ENCODE measurements around the gene NKX6-1.
A peak's percentile ranks its signal among the peaks of the same experiment; 100 is the strongest.

Gene NKX6-1

DNA sequence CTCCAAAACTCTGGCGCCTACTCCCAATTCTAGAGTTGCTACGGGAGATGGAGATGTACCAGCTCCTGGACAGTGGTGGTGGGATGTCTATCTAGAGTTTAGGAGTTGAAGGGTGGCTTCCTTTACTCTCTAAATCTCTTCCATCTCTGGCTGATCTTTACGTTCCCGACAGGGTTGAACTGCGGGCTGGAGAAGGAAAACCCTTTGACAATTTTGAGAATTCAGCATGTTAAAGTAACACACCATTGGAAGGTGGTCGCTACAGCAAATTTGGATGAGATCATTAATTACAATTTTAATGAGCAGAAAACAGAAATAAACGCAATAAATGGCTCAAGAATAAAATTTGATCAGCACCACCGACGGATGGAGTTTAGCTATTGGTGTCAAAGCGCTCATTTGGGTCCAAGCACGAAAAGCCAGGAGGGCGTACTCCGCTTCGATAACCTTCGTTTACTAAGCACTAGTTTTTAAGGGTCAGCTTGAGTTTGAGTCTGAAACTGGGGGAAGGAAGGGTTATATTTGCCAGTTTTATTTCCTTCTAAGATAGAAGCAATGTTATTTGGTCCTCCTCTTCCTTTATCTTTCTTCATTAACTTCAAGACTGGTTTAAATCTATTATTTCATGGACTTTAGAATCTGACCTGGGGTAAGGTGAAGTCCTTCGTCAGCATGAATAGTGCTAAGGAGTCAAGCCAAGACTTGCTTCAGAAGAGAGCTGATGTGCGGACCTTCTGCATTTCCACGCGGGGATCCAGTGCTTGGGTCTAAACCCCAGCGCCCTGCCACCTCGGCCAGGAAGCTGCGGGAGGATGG is 1.5 kb upstream of the NKX6-1 start:
- Histone ChIP-seq H3K9me3 (peaks cover 67% of the 10 kb centered on the region), H3K27me3 (peaks cover 75% of the 10 kb centered on the region), H4K20me1 (no peaks in the 10 kb centered on the region), H3K4me2 (no peak overlapping the region), H3K27ac (no peak overlapping the region), H3K36me3 (no peaks in the 10 kb centered on the region), H3K9ac (no peak overlapping the region), H3K4me3 (no peak overlapping the region), H3K4me1 (no peaks in the 10 kb centered on the region)
- no peak for TF ChIP-seq Cebpa-rat (IDR thresholded peaks at IDR 0.05)

DNA sequence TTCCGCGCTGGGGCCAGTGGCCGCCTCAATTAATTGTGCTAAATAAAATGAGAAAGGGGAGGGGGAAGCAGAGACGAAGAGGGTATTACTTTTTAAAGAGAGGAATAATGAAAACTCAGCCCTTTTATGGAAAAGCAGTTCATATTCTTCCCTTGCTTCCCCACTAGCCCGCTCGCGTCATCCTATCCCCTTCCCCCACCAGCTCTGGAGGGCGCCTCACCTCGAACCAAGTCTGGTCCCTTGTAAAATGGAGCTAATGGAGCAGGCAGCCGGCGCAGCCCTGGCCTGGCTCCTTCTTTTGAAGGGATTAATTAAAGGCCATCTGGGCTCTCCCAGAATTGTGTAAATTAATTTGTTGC is 511 bp upstream of the NKX6-1 start:
- Histone ChIP-seq H3K4me3 (no peak overlapping the region), H3K4me2 (no peak overlapping the region), H3K9me3 (peaks cover 71% of the 10 kb centered on the region), H3K9ac (no peak overlapping the region), H4K20me1 (no peaks in the 10 kb centered on the region), H3K27me3 (peaks cover 75% of the 10 kb centered on the region), H3K27ac (no peak overlapping the region), H3K36me3 (no peaks in the 10 kb centered on the region), H3K4me1 (no peaks in the 10 kb centered on the region)
- TF ChIP-seq Cebpa-rat (IDR thresholded peaks at IDR 0.05) = no peak

DNA sequence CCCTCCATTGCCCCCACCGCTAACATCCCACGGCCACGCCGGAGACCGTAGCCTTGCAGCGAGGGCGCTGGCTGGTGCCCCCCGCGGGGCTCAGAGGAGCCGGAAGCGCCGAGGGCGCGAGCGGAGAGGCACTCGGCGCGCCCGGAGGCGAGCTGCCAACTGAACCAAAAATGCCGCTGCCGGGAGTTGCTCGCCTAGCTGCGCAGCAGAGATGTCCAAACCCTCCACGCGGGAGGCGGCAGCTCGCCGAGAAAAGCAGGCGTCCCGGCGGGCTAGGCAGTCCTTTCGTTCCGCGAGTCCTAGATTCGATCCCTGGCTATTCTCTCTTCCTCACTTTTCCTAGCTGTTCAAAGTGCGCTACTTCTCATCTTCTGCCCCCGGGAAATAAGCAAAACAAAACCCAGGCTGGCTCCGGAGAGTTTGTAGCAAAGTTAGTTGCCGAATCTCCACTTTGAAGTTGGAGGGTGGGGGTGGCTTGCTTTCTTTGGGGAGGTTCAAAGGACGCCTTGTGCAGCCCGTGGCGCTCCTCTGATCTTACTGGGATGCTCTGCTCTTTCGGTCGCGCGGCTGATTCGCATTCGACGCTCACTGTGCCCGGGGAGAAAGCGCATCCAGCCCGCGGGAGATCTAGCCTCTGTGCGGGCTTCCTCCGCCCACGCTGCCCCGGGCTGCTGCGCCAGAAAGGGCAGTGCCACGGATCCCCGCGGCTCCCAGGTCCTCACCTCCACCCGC is 723 bp downstream of the NKX6-1 start:
- Histone ChIP-seq H3K4me3 (peak overlapping the region; percentile 49), H3K27ac (no peak overlapping the region), H3K9ac (no peak overlapping the region), H3K4me2 (peak overlapping the region; percentile 13; the same call in 1 of the 2 replicates), H3K4me1 (no peaks in the 10 kb centered on the region), H3K27me3 (peaks cover 73% of the 10 kb centered on the region), H3K9me3 (peaks cover 75% of the 10 kb centered on the region), H3K36me3 (no peaks in the 10 kb centered on the region), H4K20me1 (no peaks in the 10 kb centered on the region)
- TF ChIP-seq Cebpa-rat (IDR thresholded peaks at IDR 0.05) = no peak

DNA sequence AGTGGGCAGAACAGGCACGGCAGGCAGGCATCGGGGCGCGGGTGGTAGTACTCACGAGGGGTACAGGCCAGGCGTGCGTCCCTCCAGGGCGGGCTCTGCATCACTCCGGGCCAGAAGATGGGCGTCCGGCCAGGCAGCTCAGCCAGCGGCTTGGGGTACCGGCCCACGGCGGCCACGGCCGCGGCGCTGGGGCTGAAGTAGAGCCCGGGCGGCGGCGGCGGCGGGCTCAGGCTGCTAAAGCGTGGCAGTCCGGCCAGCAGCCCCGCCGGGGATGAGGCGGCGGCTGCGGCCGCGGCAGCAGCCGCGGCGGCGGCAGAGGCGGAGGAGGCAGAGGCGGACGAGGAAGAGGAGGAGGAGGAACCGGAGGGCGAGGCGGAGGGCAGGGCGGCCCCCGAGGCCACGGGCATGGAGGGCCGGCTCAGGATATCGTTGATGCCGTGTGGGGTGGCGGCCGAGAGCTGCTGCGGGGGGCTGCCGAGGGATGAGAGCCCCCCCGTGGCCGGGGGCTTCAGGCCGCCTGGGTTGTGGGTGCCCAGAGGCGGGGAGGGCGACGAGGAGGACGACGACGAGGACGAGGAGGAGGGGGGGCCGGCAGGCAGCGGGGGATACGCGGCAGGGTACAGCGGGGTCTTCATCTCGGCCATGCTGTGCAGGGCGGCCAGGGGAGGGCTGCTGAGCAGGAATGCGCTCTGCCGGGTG is 1.4 kb downstream of the NKX6-1 start:
- TF ChIP-seq Cebpa-rat (IDR thresholded peaks at IDR 0.05) = no peak
- Histone ChIP-seq H3K4me1 (no peaks in the 10 kb centered on the region), H3K27ac (no peak overlapping the region), H3K4me2 (peak overlapping the region; percentile 13; the same call in 1 of the 2 replicates), H3K4me3 (peak overlapping the region; percentile 49), H3K36me3 (no peaks in the 10 kb centered on the region), H3K9ac (no peak overlapping the region), H3K27me3 (peaks cover 73% of the 10 kb centered on the region), H4K20me1 (no peaks in the 10 kb centered on the region), H3K9me3 (peaks cover 82% of the 10 kb centered on the region)

DNA sequence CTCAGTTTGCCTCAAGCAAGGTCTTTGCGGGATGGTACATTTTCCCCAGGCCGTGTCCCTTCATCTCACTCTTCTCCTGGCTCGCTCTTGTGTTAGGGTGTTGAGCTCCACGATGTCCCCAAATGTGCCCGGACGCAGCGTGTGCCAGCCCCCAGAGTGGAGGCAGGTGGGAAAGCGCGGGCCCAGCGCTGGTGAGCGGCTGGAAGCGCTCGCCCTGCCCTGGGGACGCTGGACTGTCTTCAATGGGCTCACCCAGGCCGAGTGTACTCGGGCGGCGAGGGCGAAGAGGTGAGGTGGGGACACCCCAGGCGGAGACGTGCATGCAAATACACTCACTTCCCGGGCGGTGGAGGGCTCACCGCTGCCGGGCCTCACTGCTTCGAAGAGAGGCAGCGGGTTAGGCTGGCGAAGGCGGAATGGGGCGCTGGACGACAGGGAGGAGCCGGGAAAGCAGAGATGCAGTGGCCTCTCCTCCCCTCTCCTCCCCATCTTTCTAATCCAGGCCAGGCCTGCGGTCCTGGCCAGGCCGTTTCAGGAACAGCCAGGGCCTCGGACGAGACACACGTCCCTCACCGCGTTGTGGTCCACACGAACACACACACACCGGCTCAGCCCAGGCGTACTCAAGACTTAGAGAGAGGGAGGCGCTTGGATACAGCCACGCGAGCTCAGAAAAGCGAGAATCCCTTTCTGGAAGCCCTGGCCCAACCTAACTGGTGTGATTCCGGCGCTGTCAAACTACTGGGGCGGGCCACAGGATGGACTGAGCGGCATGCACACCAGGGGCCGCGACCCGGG is 2.2 kb downstream of the NKX6-1 start:
- Histone ChIP-seq H3K27me3 (peaks cover 65% of the 10 kb centered on the region), H3K9ac (no peak overlapping the region), H3K4me1 (no peaks in the 10 kb centered on the region), H3K4me3 (peak overlapping the region; percentile 49; the same call in 1 of the 2 replicates), H4K20me1 (no peaks in the 10 kb centered on the region), H3K9me3 (peaks cover 79% of the 10 kb centered on the region), H3K36me3 (no peaks in the 10 kb centered on the region), H3K27ac (no peak overlapping the region), H3K4me2 (no peak overlapping the region)
- TF ChIP-seq Cebpa-rat (IDR thresholded peaks at IDR 0.05) = no peak

DNA sequence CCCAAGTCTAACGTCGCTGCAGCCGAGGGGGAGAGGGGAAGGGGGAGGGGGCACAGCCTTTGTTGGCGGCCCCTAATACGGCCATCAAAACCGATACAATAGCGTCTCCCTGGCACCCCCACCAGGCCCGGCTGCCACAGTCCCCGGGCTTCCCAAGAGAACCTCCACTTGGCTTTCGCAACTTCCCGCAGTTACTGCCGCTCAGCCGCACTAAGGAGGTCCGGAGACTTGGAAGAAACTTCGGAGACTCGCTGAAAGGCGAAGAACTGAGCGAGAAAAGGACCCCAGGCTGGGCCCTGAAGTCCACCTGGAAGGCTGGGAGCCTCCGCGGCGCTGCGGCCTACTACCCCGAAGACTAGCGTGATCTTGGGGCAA is 2.8 kb downstream of the NKX6-1 start:
- H3K9me3 ChIP-seq = peaks cover 73% of the 10 kb centered on the region
- H3K9ac ChIP-seq = no peak overlapping the region
- H3K27ac ChIP-seq = no peak overlapping the region
- H3K4me1 ChIP-seq = no peaks in the 10 kb centered on the region
- H3K4me2 ChIP-seq = no peak overlapping the region
- no peaks in the 10 kb centered on the region for H4K20me1 ChIP-seq
- no peak overlapping the region for H3K4me3 ChIP-seq
- peaks cover 62% of the 10 kb centered on the region for H3K27me3 ChIP-seq
- H3K36me3 ChIP-seq = no peaks in the 10 kb centered on the region
- TF ChIP-seq Cebpa-rat (IDR thresholded peaks at IDR 0.05) = no peak

DNA sequence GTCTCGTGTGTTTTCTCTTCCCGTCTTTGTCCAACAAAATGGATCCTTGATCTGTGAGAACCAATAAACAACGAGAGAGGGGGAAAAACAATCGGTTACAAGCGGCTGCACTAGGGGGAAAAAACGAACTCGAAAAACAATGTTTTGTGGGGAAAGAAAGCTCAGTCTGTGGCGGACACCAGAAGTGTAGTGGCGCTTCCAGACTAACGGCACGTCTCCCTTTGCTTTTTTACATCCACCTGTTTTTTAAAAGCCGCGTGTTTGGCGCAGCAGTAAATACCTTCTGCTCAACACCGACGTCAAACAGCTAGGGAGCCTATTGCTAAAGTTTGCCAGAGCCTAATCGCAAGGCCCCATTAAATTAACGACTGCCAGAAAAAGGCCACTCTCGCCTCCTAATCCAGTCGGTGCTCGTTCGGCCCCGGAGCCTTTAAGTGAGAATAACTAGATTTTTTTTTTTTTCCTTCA is 3.3 kb downstream of the NKX6-1 start:
- no peak overlapping the region for H3K4me3 ChIP-seq
- no peak overlapping the region for H3K27ac ChIP-seq
- no peaks in the 10 kb centered on the region for H4K20me1 ChIP-seq
- H3K9me3 ChIP-seq = peaks cover 68% of the 10 kb centered on the region
- no peak for TF ChIP-seq Cebpa-rat (IDR thresholded peaks at IDR 0.05)
- peaks cover 58% of the 10 kb centered on the region for H3K27me3 ChIP-seq
- H3K4me1 ChIP-seq = no peaks in the 10 kb centered on the region
- no peaks in the 10 kb centered on the region for H3K36me3 ChIP-seq
- H3K9ac ChIP-seq = no peak overlapping the region
- H3K4me2 ChIP-seq = no peak overlapping the region

DNA sequence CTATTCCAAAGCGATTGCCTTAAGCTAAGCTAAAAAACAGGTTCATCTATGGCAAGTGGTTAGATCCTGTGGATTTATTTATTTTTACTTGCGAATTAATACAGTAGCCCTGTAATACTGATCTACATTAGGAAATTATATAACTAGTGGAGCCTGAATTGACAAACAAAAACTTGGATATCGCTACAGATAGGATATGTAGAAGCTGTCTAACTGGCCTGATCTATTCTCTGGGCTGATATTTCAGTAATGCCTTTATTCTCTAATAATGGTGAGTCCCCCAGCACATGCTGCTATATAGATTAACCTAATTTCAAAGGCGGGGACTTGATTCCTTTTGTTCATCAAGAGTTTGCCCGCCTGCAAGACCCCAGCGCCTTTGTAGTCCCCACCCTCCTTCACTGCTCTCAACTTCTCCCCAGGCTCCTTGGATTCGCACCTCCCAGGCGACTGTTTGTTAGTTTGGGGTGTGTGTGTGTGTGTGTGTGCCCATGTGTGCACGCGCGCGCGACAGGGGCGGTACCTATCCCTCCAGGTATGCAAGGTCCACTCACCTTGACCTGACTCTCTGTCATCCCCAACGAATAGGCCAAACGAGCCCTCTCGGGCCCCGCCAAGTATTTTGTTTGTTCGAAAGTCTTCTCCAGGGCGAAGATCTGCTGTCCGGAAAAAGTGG is 3.8 kb downstream of the NKX6-1 start:
- TF ChIP-seq Cebpa-rat (IDR thresholded peaks at IDR 0.05) = no peak
- H3K4me3 ChIP-seq = no peak overlapping the region
- H3K4me2 ChIP-seq = no peak overlapping the region
- no peak overlapping the region for H3K9ac ChIP-seq
- H4K20me1 ChIP-seq = no peaks in the 10 kb centered on the region
- H3K4me1 ChIP-seq = no peaks in the 10 kb centered on the region
- peaks cover 63% of the 10 kb centered on the region for H3K9me3 ChIP-seq
- no peak overlapping the region for H3K27ac ChIP-seq
- H3K36me3 ChIP-seq = no peaks in the 10 kb centered on the region
- peaks cover 52% of the 10 kb centered on the region for H3K27me3 ChIP-seq

DNA sequence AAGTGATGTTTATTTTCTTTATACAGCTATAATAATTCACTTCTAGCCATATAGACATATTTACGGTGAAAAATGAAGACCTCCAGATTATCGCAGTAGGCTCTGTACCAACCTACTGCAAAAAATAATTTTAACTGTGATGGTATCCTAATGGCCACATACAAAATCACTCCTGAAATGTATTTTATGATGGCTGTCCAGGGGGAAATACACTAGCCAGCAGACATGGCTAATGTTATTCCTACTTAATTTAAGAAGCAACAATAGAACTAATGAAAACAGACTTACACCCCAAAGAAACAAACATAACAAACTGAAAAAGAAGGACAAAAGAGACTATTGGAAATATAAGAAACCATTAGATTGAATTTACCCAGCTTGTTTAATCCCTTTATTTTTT is 4.6 kb downstream of the NKX6-1 start:
- H3K4me3 ChIP-seq = no peak overlapping the region
- H4K20me1 ChIP-seq = no peaks in the 10 kb centered on the region
- no peak overlapping the region for H3K9ac ChIP-seq
- no peaks in the 10 kb centered on the region for H3K4me1 ChIP-seq
- H3K36me3 ChIP-seq = no peaks in the 10 kb centered on the region
- peaks cover 45% of the 10 kb centered on the region for H3K27me3 ChIP-seq
- H3K9me3 ChIP-seq = peaks cover 56% of the 10 kb centered on the region
- no peak overlapping the region for H3K27ac ChIP-seq
- no peak for TF ChIP-seq Cebpa-rat (IDR thresholded peaks at IDR 0.05)
- H3K4me2 ChIP-seq = no peak overlapping the region

Data from BLaER1 (cell line).